CD14-positive monocyte (primary cell): ENCODE results near the gene CFAP91. TPM values are rescaled to one million over a fixed set of nuclear protein-coding genes. Genes with fewer than 3 reads are reported as not detected.

Experiments
- DNase-seq, 3 donors: peaks; one replicate each; pipeline ENCODE4 v3.0.0-alpha.2; 2011 to 2022
- H2AFZ ChIP-seq: 2 replicates; pipeline ENCODE4 v1.6.0; 2012; ENCODE audit warnings: mild to moderate bottlenecking, low read depth, low read length, inconsistent platforms; ENCODE audit not compliant: insufficient read depth, poor library complexity, severe bottlenecking
- H3K27ac ChIP-seq, 2 donors: 1 replicate in 1 of 2; 2 replicates in 1 of 2; pipeline ENCODE4 v1.5.1; 2012 to 2013; ENCODE audit warnings: low read length in 2 of 2, control low read depth in 1 of 2, inconsistent platforms in 1 of 2, low read depth in 1 of 2, mild to moderate bottlenecking in 1 of 2
- H3K27me3 ChIP-seq, 2 donors: one replicate each; pipeline versions ENCODE4 v1.6.0 to v1.6.1; 2011 to 2013; ENCODE audit warnings: low read length in 2 of 2; ENCODE audit not compliant: control insufficient read depth in 2 of 2, insufficient read depth in 2 of 2
- H3K36me3 ChIP-seq, 2 donors: replicated peaks in 1 of 2; 1 replicate in 1 of 2; 2 replicates in 1 of 2; pipeline versions ENCODE4 v1.5.1 to v1.6.1; 2012 to 2013; ENCODE audit warnings: low read length in 2 of 2, control low read depth in 1 of 2, inconsistent platforms in 1 of 2, mild to moderate bottlenecking in 1 of 2; ENCODE audit not compliant: insufficient read depth in 2 of 2, control insufficient read depth in 1 of 2
- H3K4me1 ChIP-seq, 2 donors: 1 replicate in 1 of 2; 2 replicates in 1 of 2; pipeline versions ENCODE4 v1.5.1 to v1.6.1; 2012 to 2013; ENCODE audit warnings: low read length in 2 of 2, control low read depth in 1 of 2, inconsistent platforms in 1 of 2, mild to moderate bottlenecking in 1 of 2, moderate library complexity in 1 of 2; ENCODE audit not compliant: insufficient read depth in 2 of 2, control insufficient read depth in 1 of 2
- H3K4me2 ChIP-seq: replicated peaks from 2 replicates; pipeline ENCODE3; 2012; ENCODE audit warnings: low read length, moderate library complexity, mild to moderate bottlenecking; ENCODE audit not compliant: poor library complexity, severe bottlenecking; ENCODE audit errors: extremely low read depth
- H3K4me3 ChIP-seq, 3 experiments: fragments of 200-600 bp in 1 of 3; sonication (generic) in 1 of 3; replicated peaks in 1 of 3; 1 replicate in 2 of 3; 2 replicates in 1 of 3; pipeline ENCODE4 v1.5.1; 2011 to 2013; ENCODE audit warnings: low read length in 3 of 3, mild to moderate bottlenecking in 3 of 3, control low read depth in 2 of 3, low read depth in 2 of 3, inconsistent platforms in 1 of 3, moderate library complexity in 1 of 3
- H3K79me2 ChIP-seq: 2 replicates; pipeline ENCODE4 v1.6.0; 2012; ENCODE audit warnings: mild to moderate bottlenecking, control low read depth, inconsistent platforms, low read length, moderate library complexity; ENCODE audit not compliant: insufficient read depth
- H3K9ac ChIP-seq: 2 replicates; pipeline ENCODE4 v1.6.0; 2017; ENCODE audit warnings: low read length, mild to moderate bottlenecking; ENCODE audit not compliant: insufficient read depth, poor library complexity, severe bottlenecking
- H3K9me3 ChIP-seq, 2 donors: replicated peaks in 1 of 2; 1 replicate in 1 of 2; 2 replicates in 1 of 2; pipeline versions ENCODE4 v1.5.1 to v1.6.1; 2012 to 2013; ENCODE audit warnings: low read length in 2 of 2, control low read depth in 1 of 2; ENCODE audit not compliant: control insufficient read depth in 1 of 2, insufficient read depth in 1 of 2
- H4K20me1 ChIP-seq: 2 replicates; pipeline ENCODE4 v1.6.0; 2012; ENCODE audit warnings: mild to moderate bottlenecking, low read length, control low read depth, moderate library complexity; ENCODE audit not compliant: insufficient read depth
- H3K27ac Mint-ChIP-seq, 7 donors: one replicate each; pipeline ENCODE4 v1.8.0; 2020; ENCODE audit warnings: mild to moderate bottlenecking in 7 of 7, mixed read lengths in 7 of 7, moderate library complexity in 6 of 7, inconsistent platforms in 2 of 7
- H3K27me3 Mint-ChIP-seq, 3 donors: one replicate each; pipeline ENCODE4 v1.8.0; 2021 to 2022; ENCODE audit warnings: low read depth in 3 of 3, mild to moderate bottlenecking in 3 of 3, mixed read lengths in 3 of 3, moderate library complexity in 3 of 3, inconsistent platforms in 1 of 3
- H3K36me3 Mint-ChIP-seq, 2 donors: one replicate each; pipeline ENCODE4 v1.8.0; 2020; ENCODE audit warnings: mixed read lengths in 2 of 2, inconsistent platforms in 1 of 2, mild to moderate bottlenecking in 1 of 2
- H3K4me1 Mint-ChIP-seq: one replicate; pipeline ENCODE4 v1.8.0; 2020; ENCODE audit warnings: mild to moderate bottlenecking, mixed read lengths
- H3K4me3 Mint-ChIP-seq, 2 donors: one replicate each; pipeline ENCODE4 v1.8.0; 2020; ENCODE audit warnings: mild to moderate bottlenecking in 2 of 2, mixed read lengths in 2 of 2, moderate library complexity in 1 of 2
- H3K9me3 Mint-ChIP-seq, 7 donors: one replicate each; pipeline ENCODE4 v1.8.0; 2020 to 2022; ENCODE audit warnings: mixed read lengths in 7 of 7, mild to moderate bottlenecking in 6 of 7, moderate library complexity in 6 of 7, inconsistent platforms in 2 of 7
- CTCF ChIP-seq: fragments of 200-600 bp; IDR thresholded peaks from one replicate; pipeline ENCODE4 v1.8.0; 2022; ENCODE audit warnings: antibody characterized with exemption, mild to moderate bottlenecking
- WGBS: methylation state at CpG from one replicate; pipeline ENCODE4 v1.1.5; 2013; ENCODE audit warnings: missing lambda C conversion rate; ENCODE audit not compliant: insufficient coverage; 5-methylcytosine and 5-hydroxymethylcytosine counted together
- intact Hi-C, 2 donors: fragments of 100-400 bp; cut with micrococcal nuclease; formaldehyde crosslinking; loops; one replicate each; pipeline versions ENCODE4 v1.15.0 to v1.15.1; 2023
- polyA plus RNA-seq, 3 donors: library from polyadenylated mRNA; depleted of rRNA in 1 of 3; unstranded in 2 of 3; stranded (reverse) in 1 of 3; fragments of 300-500 nt in 2 of 3; fragments of >200 nt in 1 of 3; fragmentation: Illumina TruSeq in 2 of 3; gene quantifications; 1 replicate in 2 of 3; 2 replicates in 1 of 3; pipeline ENCODE4 v1.2.3, GENCODE V29; 2012 to 2021

Gene CFAP91
- polyA plus RNA-seq, 3 donors = 0.14 TPM; not detected in 2

- no peaks in the 10 kb centered on the region for H3K36me3 ChIP-seq
- intact Hi-C loops = no loop called here
- H3K9me3 Mint-ChIP-seq = peaks cover 0 to 5% (median under 1%) of the 10 kb centered on the region in 7 donors
- no peak for TF ChIP-seq CTCF
- H4K20me1 ChIP-seq = no peaks in the 10 kb centered on the region
- H3K9ac ChIP-seq = no peak overlapping the region
- H3K27ac ChIP-seq = no peak overlapping the region
- no peak overlapping the region for H3K27ac Mint-ChIP-seq
- no peak overlapping the region for H3K4me2 ChIP-seq
- no peaks in the 10 kb centered on the region for H3K79me2 ChIP-seq
- H3K27me3 Mint-ChIP-seq = peaks cover 0 to 2% (median 0%) of the 10 kb centered on the region in 3 donors
- peaks cover 7 to 8% of the 10 kb centered on the region in 2 donors for H3K4me1 ChIP-seq
- H3K27me3 ChIP-seq = no peaks in the 10 kb centered on the region
- no peak overlapping the region for H3K4me3 Mint-ChIP-seq
- WGBS = 100% methylated on average over 1 of the region's 2 CpGs
- no peak overlapping the region for H2AFZ ChIP-seq
- DNase-seq = no peak
- peaks cover 0 to 4% of the 10 kb centered on the region in 2 donors for H3K36me3 Mint-ChIP-seq
- H3K4me3 ChIP-seq = no peak overlapping the region
- peaks cover 7% of the 10 kb centered on the region for H3K4me1 Mint-ChIP-seq
- H3K9me3 ChIP-seq = no peaks in the 10 kb centered on the region
These were observed 7.3 kb upstream of the CFAP91 start for GRCh38 chr3:119695480-119695879.

GRCh38 chr3:119697394-119697793 is 5.4 kb upstream of the CFAP91 start:
- Histone ChIP-seq H3K27me3 (no peaks in the 10 kb centered on the region), H3K4me3 (no peak overlapping the region), H4K20me1 (no peaks in the 10 kb centered on the region), H3K9ac (no peak overlapping the region), H3K4me2 (no peak overlapping the region), H3K79me2 (no peaks in the 10 kb centered on the region), H3K27ac (no peak overlapping the region), H3K36me3 (no peaks in the 10 kb centered on the region), H2AFZ (no peak overlapping the region), H3K4me1 (peaks cover 23 to 24% of the 10 kb centered on the region in 2 donors), H3K9me3 (peaks cover 6 to 9% of the 10 kb centered on the region in 2 donors)
- Mint-ChIP-seq H3K27ac (no peak overlapping the region), H3K36me3 (peaks cover 4 to 6% of the 10 kb centered on the region in 2 donors), H3K4me3 (no peak overlapping the region), H3K9me3 (peaks cover 5 to 10% (median 8%) of the 10 kb centered on the region in 7 donors), H3K4me1 (peaks cover 19% of the 10 kb centered on the region), H3K27me3 (peaks cover 0 to 2% (median 0%) of the 10 kb centered on the region in 3 donors)
- intact Hi-C loops = no loop called here
- WGBS = 93% methylated on average over 4 of the region's 5 CpGs
- TF ChIP-seq CTCF = no peak
- no peak for DNase-seq
